GOT3 (cell line): ENCODE data around the gene CCDC91.
"Not testable (repeated sequence)": the region's sequence is repeated elsewhere in the genome, so short reads cannot be mapped to it uniquely, and the experiment has no call there.

Experiments
- DNase-seq: peaks from one replicate; lab custom pipeline; 2025; ENCODE audit warnings: mixed read lengths; lab: John Stamatoyannopoulos, UW

CCDC91 gene

DNA sequence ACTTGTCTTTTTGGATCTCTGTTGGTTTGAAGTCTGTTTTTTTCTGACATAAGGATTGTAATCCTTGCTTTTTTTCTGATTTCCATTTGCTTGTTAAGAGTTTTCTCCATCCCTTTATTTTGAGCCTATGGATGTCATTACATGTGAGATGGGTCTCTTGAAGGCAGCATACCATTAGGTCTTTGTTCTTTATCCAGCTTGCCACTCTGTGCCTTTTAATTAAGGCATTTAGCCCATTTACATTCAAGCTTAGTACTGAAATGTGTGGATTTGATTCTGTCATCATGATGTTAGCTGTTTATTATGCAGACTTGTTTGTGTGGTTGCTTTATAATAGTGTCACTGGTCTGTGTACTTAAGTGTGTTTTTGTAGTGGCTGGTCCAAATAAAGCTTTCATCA is 100.0 kb downstream of the CCDC91 start:
- DNase-seq, result no peak

DNA sequence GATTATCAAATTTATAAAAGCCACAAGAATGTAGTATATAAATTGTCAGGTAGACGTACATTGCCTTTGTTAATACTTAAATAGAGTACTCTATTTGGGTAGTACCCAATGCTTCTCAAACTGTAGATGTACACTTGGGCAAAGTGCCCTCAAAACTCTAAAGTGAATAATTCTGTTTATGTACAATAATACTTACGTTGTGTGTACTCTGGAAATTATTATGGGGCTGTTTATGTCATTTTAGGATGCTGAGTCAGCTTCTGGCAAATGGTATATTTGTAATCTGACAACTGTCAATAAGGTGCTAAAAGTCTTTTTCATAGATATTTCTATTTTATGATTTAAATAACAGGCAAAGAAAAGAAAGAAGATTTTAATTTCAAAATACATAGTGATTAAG is 102.4 kb downstream of the CCDC91 start:
- no peak for DNase-seq

DNA sequence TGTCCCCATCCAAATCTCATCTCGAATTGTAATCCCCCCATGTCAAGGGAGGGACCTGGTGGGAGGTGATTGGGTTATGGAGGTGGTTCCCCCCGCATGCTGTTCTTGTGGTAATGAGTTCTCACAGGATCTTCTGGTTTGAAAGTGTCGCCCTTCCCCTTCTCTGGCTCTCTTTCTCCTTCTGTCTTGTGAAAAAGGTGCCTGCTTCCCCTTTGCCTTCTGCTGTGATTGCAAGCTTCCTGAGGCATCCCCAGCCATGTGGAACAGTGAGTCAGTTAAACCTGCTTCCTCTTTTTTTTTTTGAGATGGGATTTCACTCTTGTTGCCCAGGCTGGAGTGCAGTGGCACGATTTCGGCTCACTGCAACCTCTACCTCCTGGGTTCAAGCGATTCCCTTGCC is 104.0 kb downstream of the CCDC91 start:
- no peak for DNase-seq

GRCh38 chr12:28296287-28296686 is 106.0 kb downstream of the CCDC91 start:
- DNase-seq, result no peak

DNA sequence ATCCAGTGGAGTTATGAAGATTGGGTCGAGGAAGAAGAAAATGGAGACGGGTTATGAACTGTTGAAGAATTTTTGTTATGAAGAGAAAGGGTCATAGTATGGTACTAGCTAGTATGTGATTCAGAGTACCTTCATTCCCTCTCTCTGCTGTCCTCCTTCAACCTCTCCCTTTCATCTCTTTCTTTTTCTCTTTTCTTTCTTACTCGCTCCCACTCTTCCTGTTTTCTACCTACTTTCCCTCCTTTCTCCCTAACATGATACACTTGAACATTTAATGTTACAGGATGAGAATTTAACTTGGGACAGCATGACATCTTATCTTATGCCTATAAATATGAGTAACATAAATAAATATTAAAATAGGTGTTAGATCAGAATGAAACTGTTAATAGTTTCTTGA is 112.9 kb downstream of the CCDC91 start:
- DNase-seq, result no peak

GRCh38 chr12:28306535-28306934 is 116.3 kb downstream of the CCDC91 start:
- no peak for DNase-seq

DNA sequence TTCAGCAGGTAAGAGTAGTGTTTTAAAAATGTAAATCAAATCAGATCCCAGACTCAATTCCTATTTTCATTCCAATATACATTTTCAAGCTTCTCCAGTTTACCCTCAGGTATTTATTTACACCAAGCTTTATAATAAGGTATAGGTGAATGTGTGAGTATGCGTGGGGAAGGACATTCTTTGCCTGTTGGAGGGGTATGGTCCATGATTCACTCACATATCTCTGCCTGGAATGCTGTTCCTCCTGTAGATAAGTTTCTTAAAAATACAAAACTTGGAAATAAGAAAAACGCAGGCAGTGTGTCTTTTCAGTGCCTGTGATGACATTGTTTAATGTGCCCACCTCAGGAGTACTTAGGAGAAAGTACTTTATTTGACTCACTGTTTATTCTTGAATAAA is 118.6 kb downstream of the CCDC91 start:
- DNase-seq, result no peak

GRCh38 chr12:28313631-28314030 is 123.4 kb downstream of the CCDC91 start:
- no peak for DNase-seq

GRCh38 chr12:28316049-28316448 is 125.8 kb downstream of the CCDC91 start:
- no peak for DNase-seq

GRCh38 chr12:28318273-28318672 is 128.0 kb downstream of the CCDC91 start:
- no peak for DNase-seq

DNA sequence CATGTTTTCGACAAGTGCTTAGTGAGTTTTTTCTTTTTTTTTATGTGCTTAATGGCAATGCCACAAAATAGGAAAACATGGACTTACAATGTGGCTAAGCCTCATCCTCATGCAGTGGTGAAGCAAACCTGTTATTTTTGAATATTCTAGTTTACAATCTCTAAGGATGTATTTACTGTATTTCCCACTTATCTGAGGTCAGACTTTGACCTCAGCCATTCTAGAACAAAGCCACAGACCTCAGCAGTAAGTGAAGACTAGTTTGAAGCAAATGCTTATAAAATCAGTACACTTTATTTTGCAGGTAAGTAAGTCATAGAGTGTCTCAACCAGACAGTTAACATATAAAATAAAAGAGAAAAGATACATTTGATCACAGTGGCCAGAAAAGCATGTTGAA is 130.1 kb downstream of the CCDC91 start:
- DNase-seq, result no peak

- DNase-seq, result no peak
Observed at GRCh38 chr12:28327722-28328121, 137.5 kb downstream of the CCDC91 start.

- DNase-seq, result no peak
Observed at GRCh38 chr12:28328967-28329366, 138.7 kb downstream of the CCDC91 start.

DNA sequence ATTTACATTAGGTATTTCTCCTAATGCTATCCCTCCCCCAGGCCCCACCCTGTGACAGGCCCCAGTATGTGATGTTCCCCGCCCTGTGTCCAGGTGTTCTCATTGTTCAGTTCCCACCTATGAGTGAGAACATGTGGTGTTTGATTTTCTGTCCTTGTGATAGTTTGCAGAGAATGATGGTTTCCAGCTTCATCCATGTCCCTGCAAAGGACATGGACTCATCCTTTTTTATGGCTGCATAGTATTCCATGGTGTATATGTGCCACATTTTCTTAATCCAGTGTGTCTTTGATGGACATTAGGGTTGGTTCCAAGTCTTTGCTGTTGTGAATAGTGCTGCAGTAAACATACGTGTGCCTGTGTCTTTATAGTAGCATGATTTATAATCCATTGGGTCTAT is 139.5 kb downstream of the CCDC91 start:
- DNase-seq, result not testable (repeated sequence)

DNA sequence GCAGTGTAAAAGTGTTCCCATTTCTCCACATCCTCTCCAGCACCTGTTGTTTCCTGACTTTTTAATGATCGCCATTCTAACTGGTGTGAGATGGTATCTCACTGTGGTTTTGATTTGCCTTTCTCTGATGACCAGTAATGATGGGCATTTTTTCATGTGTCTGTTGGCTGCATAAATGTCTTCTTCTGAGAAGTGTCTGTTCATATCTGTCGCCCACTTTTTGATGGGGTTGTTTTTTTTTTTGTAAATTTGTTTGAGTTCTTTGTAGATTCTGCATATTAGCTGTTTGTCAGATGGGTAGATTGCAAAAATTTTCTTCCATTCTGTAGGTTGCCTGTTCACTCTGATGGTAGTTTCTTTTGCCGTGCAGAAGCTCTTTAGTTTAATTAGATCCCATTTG is 140.0 kb downstream of the CCDC91 start:
- not testable (repeated sequence) for DNase-seq

- DNase-seq, result no peak
Observed at GRCh38 chr12:28331130-28331529, 140.9 kb downstream of the CCDC91 start.

DNA sequence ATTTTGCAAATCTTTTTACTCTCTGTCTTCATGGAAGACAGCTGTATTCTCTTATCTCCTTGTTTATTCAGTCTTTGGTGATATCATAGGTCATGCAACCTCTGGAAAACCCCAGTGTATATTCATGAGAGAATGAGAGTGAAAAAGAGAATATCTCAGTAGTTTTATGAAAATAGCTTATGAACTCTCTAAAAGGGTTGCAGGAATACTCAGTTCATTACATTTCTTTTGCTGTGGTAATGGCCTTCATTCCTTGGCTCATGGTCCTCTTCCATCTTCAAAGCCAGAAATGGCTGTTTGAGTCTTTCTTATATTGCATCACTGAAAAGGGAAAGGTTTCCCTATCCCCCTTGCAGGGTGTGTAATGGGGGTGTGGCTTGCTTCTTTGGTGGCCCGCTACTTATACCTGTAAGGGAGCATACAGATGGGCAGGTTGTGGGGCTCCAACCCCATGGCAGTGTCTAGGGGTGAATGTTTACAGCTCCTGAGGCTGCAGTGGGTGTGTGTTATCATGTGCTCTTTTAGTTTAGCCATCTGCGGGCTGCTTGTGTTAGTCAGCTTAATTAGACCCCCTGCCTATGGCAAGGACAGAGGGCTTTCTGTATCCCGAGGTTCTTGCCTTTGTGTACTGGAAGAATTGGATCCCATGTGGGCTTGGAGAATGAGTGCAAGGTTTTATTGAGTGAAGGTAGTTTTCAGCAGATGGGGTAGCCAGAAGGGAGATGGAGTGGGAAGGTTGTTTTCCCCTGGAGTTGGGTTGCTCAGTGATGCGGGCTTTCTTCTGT is 150.2 kb downstream of the CCDC91 start:
- DNase-seq, result no peak

DNA sequence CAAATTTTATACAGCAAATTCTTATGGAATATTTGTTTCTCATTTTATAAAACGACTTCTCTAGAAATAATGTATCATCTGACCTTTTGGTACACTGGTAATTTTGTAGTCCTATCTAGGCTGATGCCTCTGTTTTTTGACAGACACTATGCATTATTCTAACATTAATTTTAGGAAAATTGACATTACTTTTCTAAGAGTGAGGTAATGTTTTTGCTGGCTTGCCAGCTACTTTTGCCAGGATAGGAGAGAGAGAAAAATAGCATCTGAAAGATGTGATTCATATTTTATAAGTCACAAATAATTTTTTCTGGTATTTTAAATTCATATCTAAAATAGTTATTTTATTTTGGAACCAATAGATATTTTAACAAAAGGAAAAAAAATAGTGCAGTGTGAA is 153.5 kb downstream of the CCDC91 start:
- no peak for DNase-seq

- DNase-seq, result no peak
Observed at GRCh38 chr12:28346567-28346966, 156.3 kb downstream of the CCDC91 start.

DNA sequence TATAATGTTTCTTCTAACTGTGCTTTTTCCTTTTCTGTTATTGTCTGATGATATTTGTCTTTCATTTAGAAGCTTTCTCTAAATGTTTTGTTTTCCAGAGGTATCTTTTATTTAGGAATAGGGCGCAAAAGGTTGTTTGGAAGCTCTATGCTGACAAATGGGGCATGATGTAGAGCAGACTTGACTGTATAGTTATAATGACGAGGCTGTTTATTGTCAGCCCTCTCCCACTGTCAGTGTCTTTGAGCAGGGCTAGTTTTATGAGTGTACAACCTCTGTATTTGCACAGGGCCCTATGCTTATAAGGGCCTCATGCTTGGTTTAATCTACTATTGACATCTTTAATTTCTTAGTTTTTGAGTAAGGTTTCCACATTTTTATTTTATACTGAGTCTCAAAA is 158.9 kb downstream of the CCDC91 start:
- DNase-seq, result no peak

GRCh38 chr12:28350502-28350901 is 160.2 kb downstream of the CCDC91 start:
- DNase-seq, result no peak

DNA sequence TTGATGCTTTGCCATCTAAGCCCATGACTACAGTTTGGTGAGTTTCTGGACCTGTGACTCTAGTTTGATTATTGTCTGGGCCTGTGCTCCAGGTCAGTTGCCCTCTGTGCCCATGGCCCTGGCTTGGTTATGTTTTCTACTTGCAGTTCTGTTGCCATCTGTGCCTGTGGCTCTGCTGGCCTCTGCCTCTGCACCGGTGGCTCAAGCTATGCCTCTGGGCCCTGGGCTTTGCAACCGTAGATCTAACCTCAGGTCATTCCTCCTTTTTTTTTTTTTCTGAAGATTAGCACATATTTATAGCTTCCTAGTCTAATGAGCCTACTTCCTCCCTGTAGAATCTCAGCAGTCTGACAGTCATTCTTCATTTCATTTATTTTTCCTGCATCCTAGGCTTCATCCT is 161.2 kb downstream of the CCDC91 start:
- DNase-seq, result no peak

- DNase-seq, result no peak
Observed at GRCh38 chr12:28355161-28355560, 164.9 kb downstream of the CCDC91 start.

DNA sequence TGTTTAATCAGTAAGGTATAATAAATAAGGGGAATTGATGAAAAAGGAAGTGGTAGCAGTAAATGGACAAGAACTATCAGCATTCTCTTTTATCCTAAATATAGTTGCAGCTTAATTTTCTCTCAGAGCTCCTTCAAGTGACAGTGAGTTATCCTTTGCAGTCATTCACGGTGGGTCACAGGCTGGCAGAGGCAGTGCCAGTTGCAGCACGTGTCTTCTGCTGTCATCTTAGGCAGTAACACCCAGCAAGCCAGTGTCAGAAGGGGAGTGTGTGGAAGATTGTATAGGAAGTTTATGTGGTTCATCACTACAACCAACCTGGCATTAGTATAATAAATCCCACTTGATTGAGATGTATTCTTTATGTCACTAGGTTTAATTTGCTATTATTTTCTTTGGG is 170.0 kb downstream of the CCDC91 start:
- no peak for DNase-seq
